GM19395 (cell line): ENCODE measurements around the gene MYBBP1A.

Source experiments
- ATAC-seq: cut with Tn5 transposase; IDR thresholded peaks from one replicate; pipeline ENCODE4 v1.9.1; 2021; ENCODE audit warnings: mild to moderate bottlenecking, moderate library complexity; ENCODE audit not compliant: unreplicated experiment

Gene MYBBP1A

DNA sequence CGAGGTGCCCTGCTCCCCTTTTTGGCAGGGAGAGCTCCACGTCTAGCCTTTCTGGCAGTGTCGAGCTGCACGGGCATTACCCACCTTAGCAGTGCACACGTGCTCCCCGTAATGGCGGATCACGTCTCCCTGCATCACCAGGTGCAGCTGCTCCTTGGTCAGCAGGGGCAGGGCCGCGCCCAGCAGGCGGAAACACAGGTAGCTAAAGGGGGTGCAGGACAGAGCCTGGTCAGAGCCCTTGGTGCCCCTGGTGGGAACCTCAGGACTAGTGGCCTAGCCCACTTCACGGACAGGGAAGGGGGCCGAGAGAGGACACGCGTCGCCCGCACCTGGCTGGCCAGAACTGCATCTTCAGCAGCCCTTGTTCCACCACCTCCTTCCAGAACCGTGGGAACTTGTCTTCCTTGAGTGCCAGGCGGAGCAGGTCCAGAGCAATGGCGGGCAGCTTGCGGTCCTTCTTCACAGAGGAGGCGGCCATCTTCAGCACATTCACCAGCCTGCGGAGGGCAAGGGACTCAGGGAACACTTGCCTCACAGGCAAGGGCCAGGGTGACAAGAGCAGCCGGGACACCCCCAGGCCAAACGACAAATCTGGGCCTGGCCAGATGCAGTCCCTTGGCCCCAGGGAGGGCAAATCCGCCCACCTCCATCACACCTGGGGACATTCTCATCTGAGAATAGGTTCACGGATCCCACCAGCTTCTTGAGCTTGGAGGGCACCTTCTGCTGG is 3.2 kb downstream of the MYBBP1A start:
- no peak for ATAC-seq

DNA sequence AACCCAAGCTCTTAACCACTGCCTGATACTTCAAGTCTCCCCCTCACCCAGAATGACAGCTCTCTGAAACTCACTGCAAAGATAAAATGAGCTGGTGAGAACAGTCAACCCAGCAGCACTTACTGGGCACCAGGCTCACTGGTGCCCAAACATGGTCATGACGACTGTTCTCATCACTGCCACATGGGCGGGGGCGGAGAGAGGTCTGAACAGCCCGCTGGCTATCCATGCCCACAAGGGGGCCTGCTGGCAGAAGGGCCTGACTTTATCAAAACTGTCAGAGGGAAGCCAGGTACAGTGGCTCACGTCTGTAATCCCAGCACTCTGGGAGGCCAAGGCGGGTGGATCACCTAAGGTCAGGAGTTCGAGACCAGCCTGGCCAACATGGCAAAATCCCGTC is 4.0 kb downstream of the MYBBP1A start:
- ATAC-seq = no peak

GRCh38 chr17:4550534-4551039 is 4.6 kb downstream of the MYBBP1A start:
- no peak for ATAC-seq

GRCh38 chr17:4549781-4550533 is 5.2 kb downstream of the MYBBP1A start:
- no peak for ATAC-seq

GRCh38 chr17:4548721-4549531 is 6.3 kb downstream of the MYBBP1A start:
- ATAC-seq = no peak

DNA sequence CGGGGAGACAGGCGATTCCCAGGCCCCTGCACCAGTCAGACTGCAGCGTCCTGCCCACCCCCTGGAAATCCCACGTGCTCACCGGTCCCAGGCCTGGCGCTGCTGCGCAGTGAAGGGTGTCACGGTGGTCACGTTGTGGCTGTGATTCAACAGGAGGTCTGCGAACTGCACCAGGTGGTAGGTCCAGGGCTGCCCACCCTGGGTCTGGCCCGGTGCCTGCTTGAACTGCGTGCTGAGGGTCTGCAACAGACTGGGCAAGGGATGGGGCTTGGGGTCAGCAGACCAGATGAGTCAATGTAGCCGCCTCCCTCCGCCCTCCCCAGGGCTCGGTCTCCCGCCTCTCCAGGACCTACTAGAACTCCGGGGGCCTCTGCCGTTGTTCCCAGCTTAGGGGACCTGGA is 7.1 kb downstream of the MYBBP1A start:
- no peak for ATAC-seq

DNA sequence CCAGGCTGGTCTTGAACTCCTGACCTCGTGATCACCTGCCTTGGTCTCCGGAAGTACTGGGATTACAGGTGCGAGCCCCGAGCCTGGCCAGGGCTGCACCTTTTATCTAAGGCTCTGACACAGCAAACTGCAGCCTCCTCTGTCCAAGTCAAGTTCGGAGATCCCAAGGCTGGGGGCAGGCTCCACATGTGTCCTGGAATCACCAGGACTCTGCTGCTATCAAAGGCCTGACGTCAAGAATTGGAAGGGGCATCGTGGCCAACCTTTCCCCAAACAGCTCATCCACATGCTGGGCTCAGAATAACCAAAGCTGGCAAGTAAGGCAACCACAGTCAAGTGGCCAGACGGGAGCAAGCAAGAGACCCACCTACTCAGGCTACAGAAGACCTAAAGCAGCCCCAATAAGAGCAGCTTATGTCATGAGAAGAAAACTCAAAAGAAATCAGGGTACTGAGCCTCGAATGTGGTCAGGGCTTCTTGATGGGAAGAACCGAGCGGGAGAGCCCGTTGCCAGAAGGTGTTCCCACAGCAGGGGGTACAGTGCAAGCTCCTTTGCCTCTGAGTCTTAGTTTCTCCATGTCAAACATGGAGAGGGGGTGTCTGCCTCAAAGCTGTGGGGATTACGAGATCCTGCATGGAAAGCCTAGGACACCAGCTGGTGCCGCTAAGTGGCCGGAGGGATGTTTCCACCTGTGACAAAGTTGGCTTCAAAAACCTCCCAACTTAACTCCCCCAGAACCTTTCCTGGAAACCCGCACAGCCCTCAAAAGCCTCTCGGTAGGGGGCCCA is 7.9 kb downstream of the MYBBP1A start:
- no peak for ATAC-seq

DNA sequence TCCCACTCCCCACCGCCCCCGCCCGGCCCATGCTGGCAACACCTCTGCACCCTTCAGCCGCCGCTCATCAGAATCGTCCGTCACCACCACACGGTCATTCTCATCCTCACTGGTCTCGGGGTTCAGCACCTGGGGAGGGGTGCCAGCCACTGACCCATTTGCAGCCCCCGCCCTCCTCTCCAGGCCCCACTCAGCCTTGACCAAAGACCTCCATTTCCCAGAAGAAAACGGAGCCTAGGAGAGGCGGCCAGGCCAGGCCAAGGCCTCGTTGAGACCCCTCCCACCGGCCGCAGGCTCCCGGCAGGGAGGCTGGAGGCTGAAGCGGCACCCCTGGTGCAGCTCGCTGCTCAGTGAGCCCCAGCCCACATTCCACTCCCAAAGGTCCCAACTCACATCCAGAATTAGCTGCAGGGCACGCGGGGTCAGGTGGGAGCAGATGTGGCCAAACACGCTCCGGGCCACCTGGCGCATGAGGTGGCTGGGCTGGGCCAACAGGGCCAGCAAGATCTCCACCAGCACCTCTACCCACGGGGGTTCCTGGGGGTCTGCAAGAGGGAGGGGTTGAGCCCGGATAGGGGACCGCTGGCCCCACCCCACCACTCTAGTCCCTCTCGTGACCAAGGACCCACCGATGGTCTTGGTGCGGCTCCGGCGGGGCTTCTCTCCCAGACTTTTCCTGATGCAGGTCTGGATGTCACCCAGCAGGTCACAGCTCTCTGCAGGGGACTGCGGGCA is 9.8 kb downstream of the MYBBP1A start:
- no peak for ATAC-seq

DNA sequence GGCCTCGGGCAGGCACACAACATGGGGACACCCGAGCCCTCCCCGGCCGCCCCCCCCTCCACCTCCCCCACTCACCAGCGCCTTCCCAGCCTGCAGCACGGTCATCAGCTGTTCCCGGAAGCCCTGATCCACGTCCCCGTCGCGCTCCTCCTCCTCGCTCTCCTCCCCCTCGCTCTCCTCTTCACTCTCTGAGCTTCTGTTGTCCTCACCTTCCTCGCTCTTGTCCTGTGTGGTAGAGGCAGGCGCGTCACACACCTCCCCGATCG is 10.3 kb downstream of the MYBBP1A start:
- ATAC-seq = no peak

- no peak for ATAC-seq
These were observed 10.8 kb downstream of the MYBBP1A start for GRCh38 chr17:4544135-4544950.

GRCh38 chr17:4543557-4544026 is 11.6 kb downstream of the MYBBP1A start:
- ATAC-seq = no peak

DNA sequence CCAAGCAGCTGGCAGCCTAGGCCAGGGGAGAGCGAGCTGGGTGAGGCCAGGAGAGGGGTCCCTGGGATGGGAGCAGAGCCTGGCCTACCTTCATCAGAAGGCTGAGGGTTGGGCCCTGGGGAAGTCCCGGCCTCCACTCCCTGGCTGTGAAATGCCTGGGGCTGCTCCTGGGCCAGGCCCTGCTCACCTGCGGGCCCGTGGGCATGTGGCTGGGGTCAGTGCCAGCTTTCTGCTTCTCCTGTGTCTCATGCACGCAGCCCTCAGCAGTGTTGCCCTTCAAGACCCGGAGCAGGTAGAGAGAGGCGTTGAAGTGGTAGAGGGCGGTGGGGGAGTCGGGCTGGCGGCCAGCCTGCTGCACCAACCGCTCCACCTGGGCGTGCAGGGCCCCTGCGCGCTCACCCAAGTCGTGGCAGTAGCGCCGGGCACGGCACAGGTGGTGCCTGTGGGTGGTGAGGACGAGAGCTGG is 12.4 kb downstream of the MYBBP1A start:
- no peak for ATAC-seq

DNA sequence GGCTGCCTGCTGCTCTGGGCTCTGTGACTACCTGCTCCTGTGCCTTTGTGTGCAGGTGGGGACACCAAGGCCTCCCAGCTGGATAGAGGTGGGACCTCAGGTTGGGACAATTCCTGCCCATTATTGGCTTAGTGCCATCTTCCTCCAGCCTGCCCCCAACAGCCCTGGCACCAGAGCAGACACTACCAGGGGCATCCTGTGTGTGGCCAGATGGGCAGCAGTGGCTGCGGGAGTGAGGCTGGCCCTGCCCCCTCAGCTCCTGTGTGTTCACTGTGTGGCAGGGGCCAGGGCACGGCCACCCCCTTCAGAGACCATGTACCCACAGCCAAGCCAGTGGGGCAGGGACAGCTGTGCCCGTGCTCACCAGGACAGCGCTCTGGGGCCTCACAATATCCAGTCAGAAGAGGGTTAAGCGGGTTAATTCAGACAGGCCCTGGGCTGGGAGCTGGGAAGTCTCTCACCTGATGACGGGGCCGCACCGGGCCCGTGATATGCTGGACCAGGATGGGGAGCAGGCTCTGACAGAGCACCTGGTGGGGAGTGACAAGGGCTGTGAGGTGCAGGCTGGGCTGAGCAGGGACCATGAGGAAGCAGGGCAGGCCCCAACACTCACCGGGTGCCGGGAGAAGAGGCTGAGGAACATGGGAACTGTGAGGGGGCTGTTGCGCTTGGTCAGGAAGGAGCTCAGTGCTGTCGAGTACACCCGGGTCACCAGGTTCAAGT is 13.0 kb downstream of the MYBBP1A start:
- ATAC-seq = no peak

- ATAC-seq = no peak
These were observed 13.7 kb downstream of the MYBBP1A start for GRCh38 chr17:4541328-4542002.

DNA sequence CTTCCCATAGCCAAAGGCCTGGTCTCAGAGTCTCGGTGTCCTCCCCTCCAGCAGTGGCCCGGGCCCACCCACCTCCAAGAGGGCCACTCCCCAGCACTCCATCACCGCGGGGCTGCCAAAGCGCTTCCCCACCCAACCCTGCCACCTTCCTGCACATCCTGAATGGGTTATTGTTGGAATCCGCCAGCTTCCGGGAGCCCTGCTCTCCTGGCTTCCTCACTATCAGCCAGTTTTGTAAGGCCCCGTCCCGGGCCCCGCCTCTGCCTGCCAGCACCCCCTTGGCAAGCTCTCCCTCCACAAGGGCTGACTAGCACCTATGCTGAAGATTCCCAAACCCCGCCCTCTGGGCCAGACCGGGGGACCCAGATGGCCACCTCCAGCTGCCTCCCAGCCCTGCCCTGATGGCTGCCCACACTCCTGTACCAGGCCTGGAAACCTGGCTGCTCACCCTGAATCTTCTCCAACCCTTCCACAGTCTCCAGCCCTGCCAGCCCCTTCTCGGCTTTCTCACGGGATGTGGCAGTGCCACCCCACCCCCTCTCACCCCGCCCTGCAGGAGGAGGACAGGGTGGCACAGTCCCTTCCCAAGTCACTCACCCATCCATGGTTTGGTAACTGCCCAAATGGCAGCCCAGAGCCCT is 14.4 kb downstream of the MYBBP1A start:
- no peak for ATAC-seq

- ATAC-seq = no peak
These were observed 14.9 kb downstream of the MYBBP1A start for GRCh38 chr17:4540224-4540651.

DNA sequence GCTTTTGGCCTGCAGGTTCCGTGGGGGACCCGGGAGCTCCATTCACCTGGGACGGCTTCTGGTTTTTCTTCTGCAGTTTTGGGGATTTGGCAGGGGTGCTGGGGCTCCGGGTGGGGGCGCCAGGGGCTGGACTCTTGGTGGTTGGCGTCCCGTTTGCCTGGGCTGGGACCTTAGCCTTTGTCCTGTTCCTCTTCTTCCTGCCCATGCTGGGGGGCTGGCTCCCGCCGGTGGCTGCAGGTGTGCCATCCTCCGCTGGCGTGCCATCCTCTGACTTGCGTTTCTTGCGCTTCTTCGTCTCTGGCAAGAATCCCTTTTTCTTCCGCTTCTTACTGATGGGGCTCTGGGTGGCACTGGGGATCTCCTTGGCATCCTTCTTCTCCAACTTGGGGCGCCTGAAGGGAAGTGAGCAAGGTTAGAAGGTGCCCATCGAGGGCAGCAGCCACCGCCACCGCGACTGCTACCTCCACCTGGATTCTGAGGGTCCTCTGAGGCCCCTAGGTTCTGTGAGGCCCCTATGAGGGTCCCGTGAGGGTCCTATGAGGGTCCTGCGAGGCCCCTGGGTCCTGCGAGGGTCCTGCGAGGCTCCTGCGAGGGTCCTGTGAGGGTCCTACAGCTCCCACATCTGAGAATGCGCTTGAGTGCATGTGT is 15.5 kb downstream of the MYBBP1A start:
- no peak for ATAC-seq
